ENCODE results near the gene PLEKHN1. TPM values are rescaled to one million over a fixed set of nuclear protein-coding genes. Genes with fewer than 3 reads are reported as not detected.

The PLEKHN1 gene
- total and polyA plus RNA-seq, 2 donors from 2014 or later = 14.3 TPM; not detected in 1

GRCh38 chr1:928825-929661 lies 37.2 kb upstream of the PLEKHN1 start:
- Histone ChIP-seq H3K9ac (ENCODE audit: low read length in 3 of 3) (no peak overlapping the region), H3K27ac (ENCODE audit: low read depth in 2 of 2, low read length in 2 of 2) (no peak overlapping the region), H3K9me3 (ENCODE audit: control insufficient read depth in 2 of 3, insufficient read depth in 1 of 3, low read length in 3 of 3) (no peaks in the 10 kb centered on the region), H3K4me3 (ENCODE audit: low read length in 3 of 3) (no peak overlapping the region), H3K36me3 (ENCODE audit: control insufficient read depth in 2 of 3, insufficient read depth in 3 of 3, low read length in 3 of 3) (no peaks in the 10 kb centered on the region), H3K4me1 (ENCODE audit: control insufficient read depth in 2 of 3, insufficient read depth in 2 of 3, low read depth in 1 of 3, low read length in 3 of 3) (peaks cover 0 to 14% (median 0%) of the 10 kb centered on the region in 3 donors), H3K27me3 (ENCODE audit: control insufficient read depth, insufficient read depth, low read length) (no peaks in the 10 kb centered on the region)
- FAIRE-seq = no peak
- TF ChIP-seq CTCF (IDR thresholded peaks at IDR 0.05; ENCODE audit: borderline replicate concordance, extremely low read depth, insufficient read depth) = no peak
- intact Hi-C loops (cut with DNase I) = no loop called here
- no peak for DNase-seq

GRCh38 chr1:929712-930632 lies 36.3 kb upstream of the PLEKHN1 start:
- H3K4me3 ChIP-seq (ENCODE audit: low read length in 3 of 3) = no peak overlapping the region
- no peaks in the 10 kb centered on the region for H3K27me3 ChIP-seq (ENCODE audit: control insufficient read depth, insufficient read depth, low read length)
- TF ChIP-seq CTCF (IDR thresholded peaks at IDR 0.05; ENCODE audit: borderline replicate concordance, extremely low read depth, insufficient read depth) = no peak
- H3K4me1 ChIP-seq (ENCODE audit: control insufficient read depth in 2 of 3, insufficient read depth in 2 of 3, low read depth in 1 of 3, low read length in 3 of 3) = peaks cover 0 to 14% (median 0%) of the 10 kb centered on the region in 3 donors
- H3K27ac ChIP-seq (ENCODE audit: low read depth in 2 of 2, low read length in 2 of 2) = no peak overlapping the region
- intact Hi-C loops (cut with DNase I) = no loop called here
- no peak for DNase-seq
- no peaks in the 10 kb centered on the region for H3K9me3 ChIP-seq (ENCODE audit: control insufficient read depth in 2 of 3, insufficient read depth in 1 of 3, low read length in 3 of 3)
- H3K36me3 ChIP-seq (ENCODE audit: control insufficient read depth in 2 of 3, insufficient read depth in 3 of 3, low read length in 3 of 3) = no peaks in the 10 kb centered on the region
- FAIRE-seq = no peak
- no peak overlapping the region for H3K9ac ChIP-seq (ENCODE audit: low read length in 3 of 3)

- FAIRE-seq = no peak
- intact Hi-C loops (cut with DNase I) = no loop called here
- TF ChIP-seq CTCF (IDR thresholded peaks at IDR 0.05; ENCODE audit: borderline replicate concordance, extremely low read depth, insufficient read depth) = no peak
- Histone ChIP-seq H3K4me1 (ENCODE audit: control insufficient read depth in 2 of 3, insufficient read depth in 2 of 3, low read depth in 1 of 3, low read length in 3 of 3) (peaks cover 0 to 16% (median 0%) of the 10 kb centered on the region in 3 donors), H3K27ac (ENCODE audit: low read depth in 2 of 2, low read length in 2 of 2) (no peak overlapping the region), H3K36me3 (ENCODE audit: control insufficient read depth in 2 of 3, insufficient read depth in 3 of 3, low read length in 3 of 3) (no peaks in the 10 kb centered on the region), H3K4me3 (ENCODE audit: low read length in 3 of 3) (no peak overlapping the region), H3K27me3 (ENCODE audit: control insufficient read depth, insufficient read depth, low read length) (no peaks in the 10 kb centered on the region), H3K9ac (ENCODE audit: low read length in 3 of 3) (no peak overlapping the region), H3K9me3 (ENCODE audit: control insufficient read depth in 2 of 3, insufficient read depth in 1 of 3, low read length in 3 of 3) (no peaks in the 10 kb centered on the region)
- no peak for DNase-seq
Observed at GRCh38 chr1:930633-931138, 35.6 kb upstream of the PLEKHN1 start.

Measured in kidney (tissue), 14 donors.